HG03280 (cell line): ENCODE results near the gene SLC6A18.

Experiments used
- ATAC-seq: cut with Tn5 transposase; IDR thresholded peaks from one replicate; pipeline ENCODE4 v1.9.1; 2021; ENCODE audit warnings: mild to moderate bottlenecking, moderate library complexity; ENCODE audit not compliant: unreplicated experiment

SLC6A18 gene

DNA sequence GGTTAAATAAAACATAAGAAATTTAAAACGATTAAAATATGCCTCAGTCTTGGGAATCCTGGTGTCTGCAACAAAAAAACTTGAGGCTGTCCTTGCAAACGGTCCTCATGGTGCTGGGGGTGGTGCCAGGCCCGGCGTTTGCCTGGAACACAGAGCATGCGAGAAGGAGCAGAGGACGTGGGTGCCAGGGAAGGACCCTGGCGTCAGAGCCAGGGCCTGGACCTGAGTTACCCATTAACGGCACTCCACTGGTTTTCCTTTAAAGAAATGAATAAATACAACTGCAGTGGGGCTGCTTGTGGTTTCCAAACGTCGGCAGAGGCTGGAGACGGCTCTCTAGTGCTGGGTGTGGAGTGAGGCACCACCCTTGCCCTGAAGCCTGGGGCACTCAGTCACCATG lies at the start of gene SLC6A18:
SLC6A18 (plus strand) TSS at position 301 of the 400 bp plus-strand sequence; CDS start at position 398, 97 bp downstream.
- no peak for ATAC-seq

DNA sequence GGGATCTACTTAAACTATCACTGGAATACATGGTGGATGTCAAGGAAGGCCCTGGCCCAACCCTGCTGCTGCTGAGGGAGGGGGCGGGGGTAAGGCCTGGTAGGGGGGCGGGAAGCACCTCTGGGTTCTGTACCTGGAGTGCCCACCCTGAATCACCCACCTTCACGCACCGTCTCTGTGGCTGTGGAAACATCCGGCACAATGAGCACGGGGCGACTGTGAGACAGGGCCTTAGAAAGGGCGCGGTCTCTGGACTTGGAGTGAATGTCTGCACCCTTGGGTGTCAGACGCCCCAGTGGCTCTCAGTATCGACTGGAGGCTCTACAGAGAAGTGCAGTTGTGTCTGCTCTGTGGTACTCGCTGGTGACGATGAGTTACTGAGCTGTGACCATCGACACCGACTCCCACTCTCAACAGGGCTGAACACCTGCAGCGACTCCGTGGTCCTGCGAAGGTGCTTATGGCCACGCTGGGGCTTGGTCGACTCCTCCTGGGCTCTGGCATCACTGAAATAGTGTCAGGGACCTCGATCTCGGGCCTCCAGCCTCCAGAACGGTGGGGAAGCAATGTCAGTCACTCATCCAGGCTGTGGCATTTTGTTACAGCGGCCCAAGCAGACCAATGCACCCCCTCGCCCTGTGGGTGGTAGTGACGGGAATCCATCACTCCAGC lies 49.2 kb upstream of the SLC6A18 start:
- no peak for ATAC-seq

DNA sequence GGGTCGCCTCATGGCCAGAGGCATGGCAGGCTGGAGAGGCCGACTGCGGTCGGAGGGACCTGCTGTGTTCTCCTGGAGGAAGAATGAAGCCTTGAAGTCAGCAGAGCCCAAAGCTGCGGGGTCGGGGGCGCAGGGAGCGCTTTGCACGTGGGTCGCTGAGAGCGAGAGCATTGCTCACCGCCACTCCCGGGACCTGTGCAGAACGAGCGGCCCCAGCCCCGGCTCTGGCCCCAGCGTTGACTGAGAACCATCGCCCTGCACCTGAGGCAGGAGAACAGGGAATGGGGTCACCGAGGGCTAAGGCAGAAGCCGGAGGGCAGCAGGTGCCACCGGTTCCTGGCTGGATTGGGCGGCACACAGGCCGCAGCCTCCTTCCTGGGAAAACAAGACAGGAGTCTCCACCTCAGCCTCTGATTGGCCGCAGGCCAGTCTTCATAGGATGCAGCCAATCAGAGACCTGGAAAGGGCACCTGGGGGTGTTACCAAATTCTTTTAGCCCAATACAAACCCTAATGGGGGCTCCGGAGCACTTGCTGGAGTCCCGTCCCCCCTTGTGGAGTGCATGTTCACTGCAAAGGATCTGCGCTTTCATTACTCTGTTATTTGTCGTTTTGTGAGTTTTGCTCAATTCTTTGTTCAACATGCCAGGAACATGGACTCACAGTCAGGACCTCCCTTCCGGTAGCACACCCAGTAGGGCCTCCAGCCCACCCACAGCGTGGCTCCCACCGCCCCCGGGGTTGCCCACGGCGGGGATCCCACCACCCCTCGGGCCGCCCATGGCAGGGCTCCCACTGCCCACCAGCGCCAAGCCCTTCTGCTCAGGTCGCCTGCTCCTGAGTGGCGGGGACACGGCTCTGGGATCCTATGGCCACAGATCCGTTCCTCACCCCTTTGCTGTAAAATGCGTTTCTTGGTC lies 48.4 kb upstream of the SLC6A18 start:
- no peak for ATAC-seq

DNA sequence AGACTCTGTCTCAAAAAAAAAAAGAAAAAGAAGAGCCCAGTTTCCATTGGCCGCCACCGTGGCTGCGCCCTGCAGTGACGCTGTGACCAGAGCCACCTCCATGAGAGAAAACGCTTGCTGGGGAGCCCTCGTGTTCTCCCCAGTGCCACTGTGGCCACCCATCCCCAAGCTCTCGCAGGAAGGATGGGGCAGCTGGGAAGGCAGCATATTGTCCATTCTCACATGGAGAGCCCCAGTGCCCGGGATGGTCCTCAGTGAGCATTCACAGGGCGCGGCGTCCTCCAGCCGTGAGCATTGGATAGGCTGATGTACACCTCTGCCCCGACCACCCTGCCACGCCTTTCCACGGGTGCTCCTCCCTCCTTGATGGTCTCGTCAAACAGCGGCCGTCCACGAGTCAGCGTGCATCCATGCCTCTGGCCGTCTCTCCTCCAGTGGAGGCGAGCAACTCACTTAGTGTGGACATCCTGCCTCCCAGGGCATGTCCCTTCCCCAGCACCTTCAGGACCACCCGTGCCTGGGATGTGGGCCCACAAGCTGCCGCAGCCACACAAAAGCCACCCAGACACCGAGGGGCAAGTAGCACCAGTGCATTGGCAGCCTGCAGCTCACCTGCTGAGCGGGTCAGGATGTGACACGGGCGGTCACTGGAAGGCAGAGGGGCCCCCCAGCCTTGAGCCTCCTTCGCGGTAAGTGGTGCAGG lies 47.2 kb upstream of the SLC6A18 start:
- ATAC-seq, result no peak

- ATAC-seq, result no peak
These were observed 46.4 kb upstream of the SLC6A18 start for GRCh38 chr5:1178529-1179382.

DNA sequence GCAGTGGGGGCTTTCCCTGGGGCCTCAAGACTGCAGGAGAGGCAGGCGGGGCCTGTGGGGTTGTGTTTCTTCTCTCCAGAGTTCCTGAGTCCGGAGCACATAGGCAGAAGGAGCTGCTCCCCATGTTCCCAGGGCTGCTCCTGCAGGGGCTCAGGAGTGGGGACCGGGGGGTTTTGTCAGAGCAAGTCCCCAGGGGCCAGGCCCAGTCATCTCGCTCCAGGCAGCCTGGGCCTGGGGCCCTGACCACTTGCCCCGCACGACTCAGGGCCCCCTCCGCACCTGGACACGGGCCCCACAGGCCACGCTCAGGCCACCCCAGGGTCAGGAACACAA lies 45.8 kb upstream of the SLC6A18 start:
- no peak for ATAC-seq

DNA sequence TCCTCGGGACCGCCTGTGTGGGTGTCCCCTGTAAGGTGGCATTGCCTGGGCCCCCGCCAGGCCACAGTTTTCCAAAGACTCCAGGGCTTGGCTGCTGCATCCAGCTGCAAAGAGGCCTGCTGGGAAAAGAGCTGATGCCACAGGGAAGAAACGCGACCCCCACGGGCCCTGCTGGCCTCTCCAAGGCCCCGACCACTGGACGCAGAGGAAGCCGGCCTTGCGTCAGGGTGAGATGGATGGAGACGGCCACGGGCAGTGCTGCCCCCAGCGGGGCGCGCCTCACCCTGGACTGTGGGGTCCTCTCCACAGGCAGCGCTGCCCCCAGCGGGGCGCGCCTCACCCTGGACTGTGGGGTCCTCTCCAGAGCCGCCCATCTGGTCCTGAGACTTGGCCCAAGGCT lies 45.1 kb upstream of the SLC6A18 start:
- ATAC-seq, result no peak

DNA sequence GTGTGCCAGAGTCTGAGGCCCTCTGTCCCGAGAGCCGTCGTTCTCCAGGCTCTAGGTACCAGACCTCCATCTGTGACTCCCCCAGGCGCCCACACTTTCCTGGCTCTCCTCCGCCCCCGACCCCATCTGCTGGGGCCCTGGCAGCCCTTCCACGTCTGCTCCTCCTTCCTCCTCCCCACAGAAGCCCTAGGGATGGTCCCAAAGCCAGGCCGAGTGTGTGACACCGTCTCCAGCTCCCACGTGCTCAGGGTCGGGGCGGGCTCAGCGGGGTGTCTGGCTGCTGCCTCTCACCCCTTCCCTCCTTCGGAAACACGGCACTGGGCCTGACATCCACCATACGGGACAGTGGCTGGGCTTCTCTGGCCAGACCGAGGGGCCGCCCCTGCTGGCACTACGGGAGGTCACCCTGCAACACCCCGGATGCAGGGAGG lies 44.3 kb upstream of the SLC6A18 start:
- no peak for ATAC-seq

DNA sequence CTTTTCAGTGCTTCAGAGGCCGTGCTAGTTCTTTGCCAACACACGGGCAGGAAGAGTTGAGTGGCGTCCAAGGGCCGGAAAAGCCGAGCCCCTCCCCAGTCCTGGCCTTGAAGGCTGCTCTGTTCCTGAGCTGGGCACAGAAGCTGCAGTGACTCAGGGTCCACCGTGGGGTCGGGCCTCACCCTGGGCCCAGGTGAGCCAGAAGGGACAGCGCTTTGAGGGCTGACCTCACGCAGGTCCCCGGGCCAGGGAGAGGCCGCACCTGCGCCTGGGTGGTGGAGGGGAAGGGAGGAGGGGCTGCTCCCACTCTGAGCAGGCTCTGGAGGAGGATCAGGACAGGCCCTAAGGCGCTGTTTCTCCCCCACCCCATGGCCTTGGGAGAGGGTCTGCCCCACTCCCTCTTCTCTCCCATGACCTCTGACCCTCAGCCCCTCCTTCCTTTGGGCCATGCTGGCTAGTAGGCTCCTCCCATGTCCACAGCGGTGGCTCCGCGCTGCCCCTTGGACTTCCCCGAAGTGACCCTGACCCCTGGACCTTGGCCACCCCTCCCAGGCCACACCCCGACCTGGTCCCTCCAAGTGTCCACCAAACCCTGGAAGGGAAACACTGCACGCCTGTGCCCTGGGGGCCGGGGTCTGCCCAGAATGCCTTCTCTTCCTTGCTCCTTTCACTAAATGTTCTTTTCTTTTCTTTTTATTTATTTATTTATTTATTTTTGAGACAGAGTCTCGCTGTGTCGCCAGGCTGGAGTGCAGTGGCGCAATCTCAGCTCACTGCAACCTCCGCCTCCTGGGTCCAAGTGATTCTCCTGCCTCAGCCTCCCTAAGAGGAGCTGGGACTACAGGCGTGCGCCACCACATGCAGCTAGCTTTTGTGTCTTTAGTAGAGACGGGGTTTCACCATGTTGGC lies 43.5 kb upstream of the SLC6A18 start:
- ATAC-seq, result no peak

GRCh38 chr5:1182360-1182632 lies 42.9 kb upstream of the SLC6A18 start:
- no peak for ATAC-seq

GRCh38 chr5:1182633-1183423 lies 42.4 kb upstream of the SLC6A18 start:
- ATAC-seq, result no peak

- no peak for ATAC-seq
These were observed 41.6 kb upstream of the SLC6A18 start for GRCh38 chr5:1183424-1184162.

- ATAC-seq, result no peak
These were observed 41.1 kb upstream of the SLC6A18 start for GRCh38 chr5:1184163-1184470.

DNA sequence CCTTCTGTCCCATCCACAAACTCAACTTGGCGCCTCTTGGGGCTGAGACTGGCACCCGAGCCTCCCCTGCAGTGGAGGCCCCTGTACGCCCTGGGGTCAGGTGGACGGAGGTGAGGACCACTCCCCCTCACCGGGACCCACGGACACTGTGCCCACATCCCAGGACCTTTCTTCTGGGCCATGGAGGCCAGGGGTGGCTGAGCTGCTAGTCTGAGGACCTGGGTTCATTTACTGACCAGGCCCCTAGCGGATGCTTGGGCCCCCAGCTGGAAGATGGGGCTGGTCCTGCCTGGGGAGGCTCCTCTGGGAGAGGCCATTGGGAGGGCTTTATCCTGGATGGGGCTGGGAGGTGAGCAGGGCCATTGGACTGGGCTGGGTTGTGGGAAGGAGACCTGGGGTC lies 40.7 kb upstream of the SLC6A18 start:
- no peak for ATAC-seq

- no peak for ATAC-seq
These were observed 40.0 kb upstream of the SLC6A18 start for GRCh38 chr5:1185038-1185627.

GRCh38 chr5:1185629-1186350 lies 39.4 kb upstream of the SLC6A18 start:
- no peak for ATAC-seq

DNA sequence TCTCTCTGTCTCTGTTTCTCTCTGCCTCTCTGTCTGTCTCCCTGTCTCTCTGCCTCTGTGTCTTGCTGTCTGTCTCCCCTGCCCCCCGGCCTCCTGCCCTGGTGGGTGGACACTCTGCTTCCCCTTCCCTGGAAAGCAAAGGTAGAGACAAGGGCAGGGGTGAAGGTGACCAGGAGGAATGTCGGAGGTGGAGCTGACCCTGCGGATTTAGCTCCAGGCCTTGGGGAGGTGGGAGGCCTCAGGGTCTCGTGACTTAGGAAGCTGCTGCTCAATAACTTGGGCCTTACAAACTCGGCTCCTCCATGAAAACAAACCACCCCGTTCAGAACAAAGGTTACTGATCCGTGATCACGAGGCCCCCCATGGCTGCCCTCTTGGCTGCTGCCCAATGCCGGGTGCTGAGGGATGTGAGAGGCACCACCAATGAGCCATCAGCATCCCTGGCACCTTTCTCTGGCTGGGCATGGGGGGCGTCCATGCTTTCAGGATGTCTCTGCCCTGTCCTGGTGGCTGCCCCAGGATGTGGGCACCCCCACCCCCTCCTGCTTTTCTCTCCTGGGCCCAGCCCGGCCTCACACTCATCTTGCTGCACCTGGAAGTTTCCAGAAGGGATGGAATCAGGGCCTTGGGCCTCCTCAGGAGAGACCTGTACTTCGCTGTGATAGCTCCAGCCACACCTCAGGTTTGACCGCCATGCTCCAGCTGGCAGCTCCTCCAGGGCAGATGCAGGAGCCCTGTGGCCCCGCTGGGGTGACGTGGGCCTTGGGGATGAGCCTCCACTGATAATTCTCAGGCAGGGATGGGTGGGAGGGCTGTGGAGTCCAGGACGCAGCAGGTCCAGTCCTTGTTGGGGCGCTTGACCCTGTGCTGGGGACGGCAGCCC lies 38.6 kb upstream of the SLC6A18 start:
- ATAC-seq, result no peak
